Heart right ventricle (tissue), 16 donors: ENCODE measurements around the gene SRC. TPM values are rescaled to one million over a fixed set of nuclear protein-coding genes. Genes with fewer than 3 reads are reported as not detected.

Experiments used
- ATAC-seq, 8 donors: fragments of 200-7000 bp; cut with Tn5 transposase; one replicate each; pipeline ENCODE4 v1.9.1; 2020; ENCODE audit warnings: mild to moderate bottlenecking in 8 of 8, moderate library complexity in 8 of 8, moderate number of reproducible peaks in 1 of 8
- DNase-seq, 2 donors: peaks; one replicate each; pipeline ENCODE4 v3.0.0-alpha.2; 2020
- H3K27ac ChIP-seq, 10 donors: fragments of 200-600 bp; sonication (generic) in 2 of 10; one replicate each; pipeline versions ENCODE4 v1.5.0 to v1.8.0; 2020 to 2022; ENCODE audit warnings: mild to moderate bottlenecking in 3 of 10
- H3K27me3 ChIP-seq, 7 donors: fragments of 200-600 bp; one replicate each; pipeline ENCODE4 v1.8.0; 2021 to 2022; ENCODE audit warnings: mild to moderate bottlenecking in 2 of 7
- H3K36me3 ChIP-seq, 9 donors: fragments of 200-600 bp; sonication (generic) in 1 of 9; one replicate each; pipeline versions ENCODE4 v1.5.0 to v1.8.0; 2020 to 2022; ENCODE audit warnings: mild to moderate bottlenecking in 2 of 9
- H3K4me1 ChIP-seq, 9 donors: fragments of 200-600 bp; sonication (generic) in 1 of 9; one replicate each; pipeline versions ENCODE4 v1.5.0 to v1.8.0; 2020 to 2022; ENCODE audit warnings: mild to moderate bottlenecking in 4 of 9
- H3K4me3 ChIP-seq, 10 donors: fragments of 200-600 bp; sonication (generic) in 2 of 10; one replicate each; pipeline versions ENCODE4 v1.5.0 to v1.8.0; 2020 to 2022; ENCODE audit warnings: mild to moderate bottlenecking in 7 of 10, moderate library complexity in 2 of 10
- H3K9me3 ChIP-seq, 11 donors: fragments of 200-600 bp in 10 of 11; sonication (generic) in 2 of 11; one replicate each; pipeline versions ENCODE4 v1.5.0 to v1.8.0; 2013 to 2022; ENCODE audit warnings: mild to moderate bottlenecking in 2 of 11, control low read depth in 1 of 11, moderate library complexity in 1 of 11
- WGBS, 2 donors: extraction: QIAGEN DNeasy Blood & Tissue Kit; methylation state at CpG; one replicate each; pipeline ENCODE4 v1.1.7; 2013; ENCODE audit warnings: inconsistent platforms in 1 of 2; 5-methylcytosine and 5-hydroxymethylcytosine counted together
- intact Hi-C, 10 donors: fragments of 100-400 bp; cut with DNase I; formaldehyde crosslinking; loops; one replicate each; pipeline versions ENCODE4 v1.11.1 to v1.14.2; 2022
- polyA plus RNA-seq, 2 donors: library from polyadenylated mRNA; stranded (reverse); fragments of 200-250 nt; gene quantifications; one replicate each; pipeline ENCODE4 v1.2.3, GENCODE V29; 2013
- total RNA-seq, 10 donors: library from RNA; stranded (reverse); fragmentation: NEBNext Ultra II Directional in 3 of 10; extraction: Animal tissue kit (Norgen Biotek cat#: 25700) in 3 of 10; gene quantifications; one replicate each; pipeline versions ENCODE4 v1.2.1 to v1.2.4, GENCODE V29; 2021 to 2023
- TF ChIP-seq, protein P1 (sequence below), 9 donors: fragments of 200-600 bp; sonication (generic) in 2 of 9; IDR thresholded peaks; one replicate each; pipeline versions ENCODE4 v1.5.0 to v1.8.0; 2021 to 2022; ENCODE audit warnings: antibody characterized with exemption in 9 of 9, mild to moderate bottlenecking in 5 of 9, moderate library complexity in 1 of 9
- donor health status: Arrhythmogenic right ventricular cardiomyopathy.
- donor health status: ischemic (EF 13 %, LVEDD 7.1; RV severe dilation, severe dysfunction).
- donor health status: healthy with polysubstance abuse.
- donor health status: DM: no; HTN: yes; CAD: no.
- donor health status: DM: no; HTN: no; CAD: no.
- donor health status: ischemic (EF 25% LVEDD 6.9; RV normal size, moderate dysfunction).
- donor health status: ischemic (EF 25% LVEDD 5.7; RV mildly dilated, moderate dysfunction).
- donor health status: healthy.
- donor health status: DM: yes; HTN: yes; CAD: no.
- donor health status: Ischemic cardiomyopathy.
- donor health status: ischemic (EF 35%, LVEDD 5.7; RV mildly dilated, moderate dysfunction).
- donor health status: nonischemic (EF 11% LVEDD 7.7; RV severe dilation, severe dysfunction).
- donor health status: DM: yes; HTN: yes; CAD: no.
- donor health status: PGD.
- donor health status: ischemic (EF 29% LVEDD 5.4; RV normal size, mild dysfunction).
- donor health status: nonischemic (EF 23%, LVEDD 6.1; RV moderate dilation, normal function).

Gene SRC
- total and polyA plus RNA-seq, 12 donors: 1.9 to 10.8 (median 4.2) TPM

DNA sequence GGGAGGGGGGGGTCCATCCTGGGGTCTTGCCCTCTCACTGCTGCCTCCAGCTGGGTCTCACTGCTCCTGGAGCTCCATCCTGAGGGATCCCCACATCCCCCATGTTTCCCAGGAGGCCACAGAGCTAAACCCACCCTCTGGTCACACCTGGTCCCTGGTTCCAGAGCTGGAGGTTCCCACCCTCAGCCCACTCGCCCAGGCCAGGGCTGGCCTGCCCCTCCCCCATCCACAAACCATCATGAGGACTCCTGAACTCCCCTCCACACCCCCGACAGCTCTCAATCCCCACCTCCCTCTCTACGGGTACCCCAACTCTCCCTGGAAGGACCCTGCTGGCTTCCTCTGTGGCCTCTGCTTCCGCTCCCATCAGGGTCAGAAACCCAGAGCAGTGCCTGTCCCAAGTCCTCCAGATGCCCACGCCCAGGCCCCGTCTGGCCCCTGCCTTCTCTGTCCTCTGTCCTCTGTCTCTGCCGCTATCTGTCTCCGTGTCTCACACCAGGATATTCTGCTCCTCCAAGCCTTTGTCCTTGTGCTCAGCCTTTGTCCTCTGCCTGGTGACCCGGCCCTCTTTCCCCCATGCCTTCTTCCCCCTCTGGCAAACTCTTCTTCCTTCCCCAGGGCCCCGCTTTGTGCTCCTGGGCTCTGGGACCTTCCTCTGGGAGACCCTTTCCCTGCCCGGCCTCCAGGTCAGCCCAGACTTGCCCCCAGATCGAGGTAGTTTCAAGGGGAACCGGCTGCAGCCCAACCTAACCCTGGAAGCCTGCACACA lies 74.0 kb downstream of the SRC start:
- DNase-seq (no peak), ATAC-seq (no peak)
- 68% methylated on average over 13 of the region's 13 CpGs for WGBS, 2 donors
- Histone ChIP-seq H3K4me1 (no peaks in the 10 kb centered on the region), H3K27ac (no peak overlapping the region), H3K36me3 (no peaks in the 10 kb centered on the region), H3K4me3 (no peak overlapping the region), H3K27me3 (peaks cover 0 to 85% (median 39%) of the 10 kb centered on the region in 7 donors), H3K9me3 (no peaks in the 10 kb centered on the region)
- TF ChIP-seq, protein P1, sequence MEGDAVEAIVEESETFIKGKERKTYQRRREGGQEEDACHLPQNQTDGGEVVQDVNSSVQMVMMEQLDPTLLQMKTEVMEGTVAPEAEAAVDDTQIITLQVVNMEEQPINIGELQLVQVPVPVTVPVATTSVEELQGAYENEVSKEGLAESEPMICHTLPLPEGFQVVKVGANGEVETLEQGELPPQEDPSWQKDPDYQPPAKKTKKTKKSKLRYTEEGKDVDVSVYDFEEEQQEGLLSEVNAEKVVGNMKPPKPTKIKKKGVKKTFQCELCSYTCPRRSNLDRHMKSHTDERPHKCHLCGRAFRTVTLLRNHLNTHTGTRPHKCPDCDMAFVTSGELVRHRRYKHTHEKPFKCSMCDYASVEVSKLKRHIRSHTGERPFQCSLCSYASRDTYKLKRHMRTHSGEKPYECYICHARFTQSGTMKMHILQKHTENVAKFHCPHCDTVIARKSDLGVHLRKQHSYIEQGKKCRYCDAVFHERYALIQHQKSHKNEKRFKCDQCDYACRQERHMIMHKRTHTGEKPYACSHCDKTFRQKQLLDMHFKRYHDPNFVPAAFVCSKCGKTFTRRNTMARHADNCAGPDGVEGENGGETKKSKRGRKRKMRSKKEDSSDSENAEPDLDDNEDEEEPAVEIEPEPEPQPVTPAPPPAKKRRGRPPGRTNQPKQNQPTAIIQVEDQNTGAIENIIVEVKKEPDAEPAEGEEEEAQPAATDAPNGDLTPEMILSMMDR (IDR thresholded peaks at IDR 0.05): no peak
- intact Hi-C loops: no loop called here

DNA sequence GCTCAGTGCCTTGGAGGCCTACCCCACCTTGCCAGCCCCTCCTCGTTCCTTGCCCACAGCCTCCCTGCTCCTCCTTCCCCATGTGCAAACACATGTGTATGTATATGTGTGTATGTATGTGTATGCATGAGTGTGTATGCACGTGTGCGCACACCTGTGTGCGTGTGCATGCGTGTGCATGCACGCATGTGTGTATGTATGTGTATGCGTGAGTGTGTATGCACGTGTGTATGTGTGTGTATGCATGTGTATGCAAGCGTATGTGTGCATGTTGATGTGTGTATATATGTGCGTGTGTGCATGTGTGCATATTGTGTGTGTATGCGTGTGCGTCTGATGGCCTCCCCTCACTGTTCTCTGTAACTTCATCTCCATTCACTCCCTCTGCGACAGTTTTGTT lies 74.7 kb downstream of the SRC start:
- H3K4me3 ChIP-seq: no peak overlapping the region
- H3K9me3 ChIP-seq: no peaks in the 10 kb centered on the region
- no peaks in the 10 kb centered on the region for H3K4me1 ChIP-seq
- 92 to 94% methylated on average over 13 of the region's 13 CpGs for WGBS, 2 donors
- TF ChIP-seq, protein P1 (IDR thresholded peaks at IDR 0.05): no peak
- DNase-seq: no peak
- H3K27ac ChIP-seq: no peak overlapping the region
- H3K27me3 ChIP-seq: peaks cover 0 to 82% (median 38%) of the 10 kb centered on the region in 7 donors
- H3K36me3 ChIP-seq: no peaks in the 10 kb centered on the region
- no peak for ATAC-seq
- intact Hi-C loops: no loop called here

DNA sequence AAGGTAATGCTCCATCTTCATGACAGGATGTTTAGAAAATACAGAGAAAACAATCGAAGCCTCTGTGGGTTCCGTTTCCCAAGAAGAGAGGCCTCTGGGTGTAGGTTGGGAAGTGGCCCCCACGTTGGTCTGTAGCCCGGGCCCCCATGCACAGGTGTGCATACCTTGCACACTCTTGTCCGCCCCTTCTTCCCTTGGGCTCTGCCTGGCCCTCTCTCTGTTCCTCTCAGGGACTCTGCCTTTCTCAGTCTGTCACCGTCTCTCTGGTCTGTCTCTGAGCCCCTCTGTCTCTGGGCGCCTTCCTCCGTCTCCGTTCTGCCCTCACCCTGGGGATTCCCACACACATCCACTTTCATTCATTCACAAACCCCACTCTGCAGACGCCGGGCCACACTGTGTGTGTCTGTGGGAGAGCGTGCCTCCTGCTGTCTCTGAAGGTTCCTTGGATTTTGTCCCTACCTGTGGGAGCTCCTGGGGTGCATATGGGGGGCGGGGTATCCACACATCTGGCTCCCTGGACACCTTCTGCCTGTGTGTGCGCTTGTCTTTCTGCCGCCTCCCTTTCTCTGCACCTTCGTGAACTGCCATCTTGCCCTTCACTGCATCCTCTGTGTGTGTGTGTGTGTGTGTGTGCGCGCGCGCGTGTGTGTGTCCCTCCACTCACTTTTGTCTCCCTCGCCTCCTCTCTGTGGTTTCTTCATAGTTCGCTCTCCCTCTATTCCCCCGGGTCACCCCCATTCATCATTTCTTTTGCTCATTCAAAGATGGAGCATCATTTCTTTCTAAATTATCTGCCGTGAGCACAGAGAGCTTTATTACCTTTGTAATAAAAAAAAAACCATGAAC lies 75.3 kb downstream of the SRC start:
- DNase-seq: no peak
- peaks cover 0 to 76% (median 38%) of the 10 kb centered on the region in 7 donors for H3K27me3 ChIP-seq
- no peak overlapping the region for H3K27ac ChIP-seq

DNA sequence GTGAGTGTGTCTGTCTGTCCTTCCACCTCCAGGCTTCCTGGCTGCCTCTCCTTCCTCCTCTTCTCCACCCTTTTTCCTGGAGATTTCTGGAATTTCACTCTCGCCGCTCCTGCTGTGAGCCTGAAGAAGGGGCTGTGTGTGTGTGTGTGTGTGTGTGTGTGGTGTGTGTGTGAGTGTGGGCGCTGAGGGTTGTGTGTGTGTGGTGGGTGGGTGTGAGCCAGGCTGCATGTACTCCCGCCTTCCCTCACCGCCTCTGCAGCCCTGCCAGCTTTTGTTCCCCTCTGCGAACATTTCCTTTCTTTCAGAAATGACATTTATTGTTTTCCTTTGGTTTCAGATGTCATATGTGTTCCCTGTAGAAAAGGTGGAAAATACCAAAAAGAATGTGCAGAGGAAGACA lies 76.0 kb downstream of the SRC start:
- 30 to 42% methylated on average over 6 of the region's 6 CpGs for WGBS, 2 donors
- H3K27ac ChIP-seq: no peak overlapping the region
- DNase-seq (no peak), ATAC-seq (no peak)
- no peaks in the 10 kb centered on the region for H3K36me3 ChIP-seq
- no peak overlapping the region for H3K4me3 ChIP-seq
- intact Hi-C loops: no loop called here
- H3K27me3 ChIP-seq: peaks cover 0 to 75% (median 38%) of the 10 kb centered on the region in 7 donors
- TF ChIP-seq, protein P1 (IDR thresholded peaks at IDR 0.05): no peak
- H3K9me3 ChIP-seq: no peaks in the 10 kb centered on the region
- no peaks in the 10 kb centered on the region for H3K4me1 ChIP-seq

More for the DNA sequence above, 75.3 kb downstream of the SRC start:
- TF ChIP-seq, protein P1 (IDR thresholded peaks at IDR 0.05): no peak
- intact Hi-C loops: no loop called here
- 64 to 71% methylated on average over 25 of the region's 25 CpGs for WGBS, 2 donors
- no peaks in the 10 kb centered on the region for H3K36me3 ChIP-seq
- ATAC-seq: no peak
- no peaks in the 10 kb centered on the region for H3K9me3 ChIP-seq
- H3K4me1 ChIP-seq: no peaks in the 10 kb centered on the region
- H3K4me3 ChIP-seq: no peak overlapping the region
